Neutrophil (primary cell): ENCODE data around the gene TRABD2B.

ENCODE experiments used
- H3K27ac ChIP-seq: fragments of 200-600 bp; sonication (generic); 2 replicates; pipeline ENCODE4 v1.5.1; 2016; ENCODE audit warnings: mild to moderate bottlenecking, moderate library complexity
- H3K27me3 ChIP-seq: fragments of 200-600 bp; sonication (generic); 2 replicates; pipeline ENCODE4 v1.6.0; 2016; ENCODE audit warnings: mild to moderate bottlenecking
- H3K36me3 ChIP-seq: fragments of 200-600 bp; sonication (generic); 2 replicates; pipeline ENCODE4 v1.5.1; 2017
- H3K4me1 ChIP-seq, 2 experiments: fragments of 200-600 bp in 1 of 2; sonication (generic) in 1 of 2; 1 replicate in 1 of 2; 2 replicates in 1 of 2; pipeline versions ENCODE4 v1.5.1 to v1.6.1; 2013 to 2016; ENCODE audit warnings: low read depth in 1 of 2, low read length in 1 of 2, mild to moderate bottlenecking in 1 of 2, moderate library complexity in 1 of 2; ENCODE audit not compliant: control insufficient read depth in 1 of 2, insufficient read depth in 1 of 2
- H3K4me3 ChIP-seq, 2 experiments: fragments of 200-600 bp in 1 of 2; sonication (generic) in 1 of 2; 1 replicate in 1 of 2; 2 replicates in 1 of 2; pipeline ENCODE4 v1.5.1; 2013 to 2016; ENCODE audit warnings: low read depth in 1 of 2, low read length in 1 of 2, mild to moderate bottlenecking in 1 of 2, moderate library complexity in 1 of 2
- H3K9me3 ChIP-seq: fragments of 200-600 bp; sonication (generic); 2 replicates; pipeline ENCODE4 v1.5.1; 2016
- TF ChIP-seq, protein P1 (sequence below): fragments of 200-600 bp; sonication (generic); IDR thresholded peaks from 2 replicates; pipeline ENCODE4 v1.5.1; 2016; ENCODE audit warnings: antibody characterized with exemption

TRABD2B gene

DNA sequence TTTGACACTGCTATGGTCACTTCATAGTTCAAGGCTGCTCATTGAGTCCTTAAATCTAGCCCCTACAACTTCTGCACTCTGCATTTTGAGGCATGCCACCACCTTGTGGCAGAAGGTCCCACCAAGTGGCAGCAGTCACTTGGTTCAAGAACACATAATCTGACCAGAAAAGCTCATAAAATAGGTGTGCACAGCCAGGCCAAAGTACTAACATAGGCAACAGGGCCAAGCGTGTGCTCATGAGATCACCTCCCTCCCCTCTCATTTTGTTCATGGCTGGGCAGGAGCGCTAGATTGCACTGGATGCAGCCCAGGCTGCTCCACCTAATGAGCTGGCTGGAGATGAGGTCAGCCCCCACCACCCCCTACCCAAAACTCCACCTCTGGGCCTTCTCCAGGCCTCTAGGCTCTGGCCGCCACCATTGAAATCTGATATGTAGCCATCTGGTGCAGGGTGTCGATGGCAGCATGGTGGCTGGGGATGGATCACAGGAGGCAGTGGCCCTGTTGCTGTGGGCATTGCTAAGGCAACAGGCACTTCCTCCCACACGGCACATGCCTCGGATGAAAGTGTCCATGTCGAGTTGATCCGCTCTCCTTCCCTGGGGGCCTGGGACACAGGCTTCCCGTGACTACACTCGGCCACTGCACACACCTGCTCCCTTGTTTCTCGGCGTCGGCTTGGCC, 193.2 kb downstream of the TRABD2B start:
- Histone ChIP-seq H3K4me1 (no peaks in the 10 kb centered on the region), H3K9me3 (no peaks in the 10 kb centered on the region), H3K36me3 (no peaks in the 10 kb centered on the region), H3K27me3 (no peaks in the 10 kb centered on the region), H3K27ac (no peak overlapping the region), H3K4me3 (no peak overlapping the region)
- TF ChIP-seq, protein P1, sequence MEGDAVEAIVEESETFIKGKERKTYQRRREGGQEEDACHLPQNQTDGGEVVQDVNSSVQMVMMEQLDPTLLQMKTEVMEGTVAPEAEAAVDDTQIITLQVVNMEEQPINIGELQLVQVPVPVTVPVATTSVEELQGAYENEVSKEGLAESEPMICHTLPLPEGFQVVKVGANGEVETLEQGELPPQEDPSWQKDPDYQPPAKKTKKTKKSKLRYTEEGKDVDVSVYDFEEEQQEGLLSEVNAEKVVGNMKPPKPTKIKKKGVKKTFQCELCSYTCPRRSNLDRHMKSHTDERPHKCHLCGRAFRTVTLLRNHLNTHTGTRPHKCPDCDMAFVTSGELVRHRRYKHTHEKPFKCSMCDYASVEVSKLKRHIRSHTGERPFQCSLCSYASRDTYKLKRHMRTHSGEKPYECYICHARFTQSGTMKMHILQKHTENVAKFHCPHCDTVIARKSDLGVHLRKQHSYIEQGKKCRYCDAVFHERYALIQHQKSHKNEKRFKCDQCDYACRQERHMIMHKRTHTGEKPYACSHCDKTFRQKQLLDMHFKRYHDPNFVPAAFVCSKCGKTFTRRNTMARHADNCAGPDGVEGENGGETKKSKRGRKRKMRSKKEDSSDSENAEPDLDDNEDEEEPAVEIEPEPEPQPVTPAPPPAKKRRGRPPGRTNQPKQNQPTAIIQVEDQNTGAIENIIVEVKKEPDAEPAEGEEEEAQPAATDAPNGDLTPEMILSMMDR, result no peak

DNA sequence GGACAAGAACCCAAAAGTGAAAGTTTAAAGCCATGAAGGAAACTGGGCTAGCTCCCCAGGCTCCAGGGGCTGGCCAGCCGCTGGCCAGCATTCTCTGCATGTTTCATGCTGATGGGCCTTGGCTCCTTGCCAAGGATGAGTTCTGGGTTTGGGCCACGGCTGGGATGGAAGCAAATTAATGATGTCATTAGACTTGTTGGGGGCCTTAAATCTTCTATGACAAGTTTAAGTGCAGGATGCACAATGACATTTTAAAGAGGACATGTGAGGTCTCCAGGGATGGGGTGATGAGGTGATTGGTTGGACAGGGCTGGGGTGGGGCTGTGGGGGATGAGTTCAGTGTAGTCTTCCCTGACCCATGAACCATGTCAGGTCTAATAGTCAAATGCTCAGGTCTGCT, 199.6 kb downstream of the TRABD2B start:
- no peaks in the 10 kb centered on the region for H3K27me3 ChIP-seq

DNA sequence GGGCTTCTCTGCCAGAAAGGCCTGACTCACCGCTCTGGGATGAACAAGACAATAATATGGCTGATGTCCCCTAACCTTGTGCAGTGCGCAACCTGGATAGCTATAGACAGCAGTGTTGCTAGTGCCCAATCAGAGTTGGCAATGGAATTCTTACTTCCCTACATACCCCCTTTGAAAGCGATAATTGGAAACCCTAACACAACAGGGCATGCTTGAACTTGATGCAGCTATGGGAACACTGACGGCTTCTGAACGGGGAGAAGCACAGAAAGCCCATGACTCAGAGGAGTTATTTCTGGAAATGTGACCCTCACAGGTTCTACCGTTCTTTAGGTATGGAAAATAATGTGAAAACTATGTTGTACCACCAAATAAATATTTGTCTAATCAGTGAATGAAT, 200.6 kb downstream of the TRABD2B start:
- H3K27ac ChIP-seq, result no peak overlapping the region
- TF ChIP-seq, protein P1, result no peak
- no peak overlapping the region for H3K4me3 ChIP-seq
- no peaks in the 10 kb centered on the region for H3K36me3 ChIP-seq
- no peaks in the 10 kb centered on the region for H3K27me3 ChIP-seq
- H3K4me1 ChIP-seq, result no peaks in the 10 kb centered on the region
- no peaks in the 10 kb centered on the region for H3K9me3 ChIP-seq

More for the DNA sequence above, 199.6 kb downstream of the TRABD2B start:
- Histone ChIP-seq H3K36me3 (no peaks in the 10 kb centered on the region), H3K9me3 (no peaks in the 10 kb centered on the region), H3K4me3 (no peak overlapping the region), H3K27ac (no peak overlapping the region), H3K4me1 (no peaks in the 10 kb centered on the region)
- TF ChIP-seq, protein P1, result no peak

DNA sequence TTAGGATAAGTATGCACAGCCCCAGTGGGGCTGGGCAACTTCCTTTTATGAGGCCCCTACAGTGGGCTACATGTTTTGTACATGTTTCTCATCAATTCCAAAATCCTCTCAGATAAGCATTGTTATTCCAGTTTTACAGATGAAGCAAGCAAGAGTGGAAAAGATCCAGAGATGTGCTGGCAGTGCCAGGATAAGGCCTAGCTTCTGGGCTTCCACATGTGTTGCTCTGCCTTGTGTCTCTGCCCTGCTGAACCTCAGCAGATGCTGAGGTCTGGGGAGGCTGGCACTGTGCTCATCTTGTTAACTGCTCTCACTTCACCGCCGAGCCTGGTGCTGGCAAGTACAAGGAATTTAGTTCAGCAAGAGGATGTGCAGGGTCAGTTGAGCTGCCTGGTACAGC, 202.1 kb downstream of the TRABD2B start:
- Histone ChIP-seq H3K36me3 (no peaks in the 10 kb centered on the region), H3K4me1 (no peaks in the 10 kb centered on the region), H3K9me3 (no peaks in the 10 kb centered on the region), H3K27ac (no peak overlapping the region), H3K4me3 (no peak overlapping the region), H3K27me3 (no peaks in the 10 kb centered on the region)
- TF ChIP-seq, protein P1, result no peak

DNA sequence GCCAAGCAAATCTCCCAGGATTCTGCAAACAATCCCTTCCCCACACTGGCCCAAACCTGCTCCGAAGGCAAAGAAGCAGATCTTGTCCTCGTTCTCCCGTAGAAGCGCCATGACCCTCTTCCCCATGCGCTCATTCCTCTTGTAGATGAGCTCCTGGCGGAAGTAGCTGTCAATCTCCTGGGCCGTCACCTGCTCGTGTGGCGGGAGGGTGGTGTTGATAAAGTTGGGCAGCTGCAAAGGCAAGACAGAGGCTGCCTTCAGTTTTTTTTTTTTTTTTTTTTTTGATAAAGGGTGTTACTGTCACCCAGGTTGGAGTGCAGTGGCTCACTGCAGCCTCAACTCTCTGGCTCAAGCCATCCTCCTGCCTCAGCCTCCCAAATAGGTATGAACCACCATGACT, 202.7 kb downstream of the TRABD2B start:
- Histone ChIP-seq H3K4me1 (no peaks in the 10 kb centered on the region), H3K27ac (no peak overlapping the region), H3K27me3 (no peaks in the 10 kb centered on the region), H3K36me3 (no peaks in the 10 kb centered on the region), H3K4me3 (no peak overlapping the region), H3K9me3 (no peaks in the 10 kb centered on the region)
- TF ChIP-seq, protein P1, result no peak
